SJCRH30 (cell line): ENCODE measurements around the gene LARGE2. TPM values are rescaled to one million over a fixed set of nuclear protein-coding genes. Genes with fewer than 3 reads are reported as not detected.

Experiments
- DNase-seq, 2 experiments: peaks; one replicate each; pipeline ENCODE4 v3.0.0-alpha.2; 2015 to 2020
- H3K27ac ChIP-seq: fragments of 250-450 bp; sonication (Bioruptor Pico); 2 replicates; pipeline ENCODE4 v1.5.1; 2020; ENCODE audit warnings: mild to moderate bottlenecking, moderate library complexity
- H3K27me3 ChIP-seq: fragments of 250-450 bp; sonication (Bioruptor Pico); 2 replicates; pipeline ENCODE4 v1.5.1; 2020; ENCODE audit warnings: mild to moderate bottlenecking, moderate library complexity
- H3K36me3 ChIP-seq: fragments of 250-450 bp; sonication (Bioruptor Pico); 2 replicates; pipeline ENCODE4 v1.5.1; 2020; ENCODE audit warnings: mild to moderate bottlenecking, moderate library complexity
- H3K4me1 ChIP-seq: fragments of 250-450 bp; sonication (Bioruptor Pico); 2 replicates; pipeline ENCODE4 v1.5.1; 2020; ENCODE audit warnings: mild to moderate bottlenecking, moderate library complexity
- H3K4me3 ChIP-seq: fragments of 250-450 bp; sonication (Bioruptor Pico); 2 replicates; pipeline ENCODE4 v1.5.1; 2020; ENCODE audit warnings: mild to moderate bottlenecking, moderate library complexity
- H3K9me3 ChIP-seq: fragments of 250-450 bp; sonication (Bioruptor Pico); replicated peaks from 2 replicates; pipeline ENCODE4 v1.5.1; 2020; ENCODE audit warnings: mild to moderate bottlenecking, moderate library complexity
- total RNA-seq: library from RNA; depleted of rRNA; stranded (reverse); fragments of >200 nt; shearing (Covaris generic); gene quantifications from 2 replicates; pipeline ENCODE4 v1.2.3, GENCODE V29; 2014; rRNA removed

The LARGE2 gene
- 0.06 TPM in 1 of 2 replicates, not detected in the other for total RNA-seq

DNA sequence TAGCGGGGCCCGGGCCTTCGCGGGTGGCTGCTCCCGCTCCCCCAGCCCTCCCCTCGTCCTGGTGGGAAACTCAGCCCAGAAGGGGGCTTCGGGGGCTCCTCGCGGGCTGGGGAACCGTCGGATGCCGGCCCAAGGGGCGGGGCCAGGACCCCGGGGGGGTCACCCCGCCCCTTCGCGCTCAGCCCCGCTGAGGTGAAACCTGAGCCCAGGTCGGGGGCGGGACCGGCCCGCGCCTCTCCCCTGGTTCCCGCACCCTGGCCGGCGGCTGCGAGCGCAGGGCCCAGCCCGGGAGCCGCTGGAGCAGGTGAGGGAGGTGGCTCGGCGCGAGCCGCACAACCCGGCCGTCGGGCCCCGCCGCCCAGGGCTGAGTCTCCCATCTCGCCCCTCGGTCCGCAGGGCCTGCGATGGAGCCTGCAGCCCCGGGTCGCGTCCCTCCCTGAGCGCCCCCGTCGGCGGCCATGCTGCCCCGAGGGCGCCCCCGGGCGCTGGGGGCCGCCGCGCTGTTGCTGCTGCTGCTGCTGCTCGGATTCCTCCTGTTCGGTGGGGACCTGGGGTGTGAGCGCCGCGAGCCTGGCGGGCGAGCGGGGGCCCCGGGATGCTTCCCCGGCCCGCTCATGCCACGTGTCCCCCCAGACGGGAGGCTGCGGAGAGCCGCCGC lies at the start of gene LARGE2:
LARGE2 (plus strand) TSS at position 232 of the 658 bp plus-strand sequence; CDS start at position 459, 227 bp downstream.
- Histone ChIP-seq H3K4me3 (peak within 1 kb of the TSS; percentile 27), H3K27ac (no peak within 1 kb of the TSS), H3K9me3 (no peaks in the 10 kb centered on the region), H3K27me3 (peaks cover 18% of the 10 kb centered on the region; the same call in 1 of the 2 replicates), H3K4me1 (no peaks in the 10 kb centered on the region), H3K36me3 (no peaks in the 10 kb centered on the region)
- peak in 1 of 2 experiments; percentile 15 for DNase-seq

DNA sequence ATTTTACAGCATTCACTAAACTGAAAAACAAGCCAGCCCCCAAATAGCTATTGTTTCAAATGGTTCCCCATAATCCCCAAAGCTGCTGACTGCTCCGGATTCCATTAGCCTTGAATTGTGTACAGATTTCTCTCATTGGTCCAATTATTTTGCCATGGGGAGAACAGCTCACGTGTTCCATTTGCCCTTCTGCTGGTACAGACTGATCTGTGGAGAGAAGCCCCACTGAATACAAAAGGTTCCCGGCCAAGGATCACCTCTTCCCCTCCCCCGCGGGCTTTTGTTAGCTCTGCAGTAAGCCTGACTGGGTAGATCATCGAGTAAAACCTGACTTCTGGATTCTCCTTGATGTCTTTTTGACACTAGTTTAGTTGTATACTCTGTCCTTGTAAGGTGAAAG lies 46.1 kb upstream of the LARGE2 start:
- no peaks in the 10 kb centered on the region for H3K27me3 ChIP-seq
- no peaks in the 10 kb centered on the region; the same call in 1 of the 2 replicates for H3K36me3 ChIP-seq
- no peak overlapping the region for H3K4me3 ChIP-seq
- no peak for DNase-seq
- H3K4me1 ChIP-seq, result no peaks in the 10 kb centered on the region
- H3K27ac ChIP-seq, result no peak overlapping the region
- H3K9me3 ChIP-seq, result no peaks in the 10 kb centered on the region

DNA sequence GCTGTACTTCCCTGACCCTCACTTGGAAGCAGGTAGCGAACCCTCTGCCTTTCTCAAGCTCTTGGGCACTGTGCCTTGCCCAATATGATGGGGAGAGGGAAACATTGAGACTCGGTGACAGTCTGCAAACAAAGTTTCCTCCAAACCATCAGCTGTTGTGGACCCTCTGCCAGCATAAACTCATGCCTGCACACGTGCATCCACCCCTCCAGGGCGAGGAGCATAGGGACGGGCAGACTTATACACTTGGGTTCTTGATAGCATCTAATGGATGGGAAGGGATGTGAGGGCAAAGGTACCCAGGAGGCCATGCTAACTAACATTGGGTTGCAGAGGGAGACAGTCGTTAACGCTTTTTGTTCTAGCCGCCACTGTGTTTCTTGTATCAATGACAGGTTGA lies 45.2 kb upstream of the LARGE2 start:
- Histone ChIP-seq H3K4me1 (no peaks in the 10 kb centered on the region), H3K27me3 (no peaks in the 10 kb centered on the region), H3K4me3 (no peak overlapping the region), H3K9me3 (no peaks in the 10 kb centered on the region), H3K27ac (no peak overlapping the region), H3K36me3 (no peaks in the 10 kb centered on the region; the same call in 1 of the 2 replicates)
- DNase-seq, result no peak

DNA sequence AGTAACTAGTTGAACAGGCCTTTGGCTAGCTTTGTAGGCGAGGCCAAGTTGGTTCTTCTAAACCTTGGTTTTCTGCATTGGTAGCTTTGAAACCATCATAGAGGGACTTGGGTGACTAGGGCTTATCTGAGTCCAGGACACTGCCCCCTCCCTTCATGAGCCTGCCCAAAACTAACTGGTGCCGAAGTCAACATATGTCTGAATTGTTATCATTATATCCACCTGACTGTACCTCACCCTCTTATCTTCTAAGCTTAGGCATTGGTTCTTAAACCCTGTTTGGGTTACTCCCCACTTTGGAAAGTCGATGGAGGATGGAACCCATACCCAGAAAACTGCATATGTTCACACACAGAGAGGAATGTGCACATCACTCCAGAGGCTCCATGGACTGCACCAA lies 44.6 kb upstream of the LARGE2 start:
- Histone ChIP-seq H3K27ac (no peak overlapping the region), H3K27me3 (no peaks in the 10 kb centered on the region), H3K36me3 (no peaks in the 10 kb centered on the region; the same call in 1 of the 2 replicates), H3K4me1 (no peaks in the 10 kb centered on the region), H3K4me3 (no peak overlapping the region), H3K9me3 (no peaks in the 10 kb centered on the region)
- DNase-seq, result no peak

DNA sequence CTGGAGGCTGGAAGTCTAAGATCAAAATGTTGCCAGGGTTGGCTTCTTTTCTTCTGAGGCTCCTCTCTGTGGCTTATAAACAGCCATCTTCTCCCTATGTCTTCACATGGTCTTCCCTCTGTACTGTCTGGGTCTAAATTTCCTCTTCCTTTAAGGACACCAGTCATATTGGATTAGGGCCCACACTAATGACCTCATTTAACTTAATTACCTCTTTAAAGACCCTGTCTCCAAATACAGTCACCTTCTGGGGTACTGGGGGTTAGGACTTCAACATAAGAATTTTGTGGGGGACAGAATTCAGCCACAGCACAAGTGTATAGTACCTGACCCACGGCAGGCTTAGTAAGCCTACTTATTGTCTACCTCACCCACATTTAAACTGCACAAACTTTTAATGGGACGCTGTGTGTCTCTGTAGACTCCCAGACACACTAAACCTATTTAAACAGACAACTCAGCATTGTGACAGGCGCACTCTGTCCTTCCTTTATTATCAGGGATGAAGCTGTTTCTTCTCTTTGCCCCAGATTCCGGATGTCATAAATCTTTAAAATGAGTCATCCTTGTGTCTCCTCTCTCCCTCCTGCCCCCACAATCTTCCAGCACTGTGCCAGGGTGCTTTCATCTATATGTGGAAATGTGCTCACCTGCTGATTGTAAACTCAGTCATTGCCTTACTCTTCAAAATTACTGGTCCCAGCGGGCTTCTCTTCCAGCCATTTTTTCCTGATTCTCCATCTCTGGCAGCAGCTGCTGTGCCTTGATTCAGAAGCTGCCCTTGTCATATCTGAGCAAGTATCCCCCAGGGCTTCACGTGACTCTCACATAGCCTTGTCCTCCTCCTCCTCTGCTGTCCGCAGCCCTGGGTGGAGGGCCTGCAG lies 42.4 kb upstream of the LARGE2 start:
- no peak overlapping the region for H3K27ac ChIP-seq
- no peak for DNase-seq

DNA sequence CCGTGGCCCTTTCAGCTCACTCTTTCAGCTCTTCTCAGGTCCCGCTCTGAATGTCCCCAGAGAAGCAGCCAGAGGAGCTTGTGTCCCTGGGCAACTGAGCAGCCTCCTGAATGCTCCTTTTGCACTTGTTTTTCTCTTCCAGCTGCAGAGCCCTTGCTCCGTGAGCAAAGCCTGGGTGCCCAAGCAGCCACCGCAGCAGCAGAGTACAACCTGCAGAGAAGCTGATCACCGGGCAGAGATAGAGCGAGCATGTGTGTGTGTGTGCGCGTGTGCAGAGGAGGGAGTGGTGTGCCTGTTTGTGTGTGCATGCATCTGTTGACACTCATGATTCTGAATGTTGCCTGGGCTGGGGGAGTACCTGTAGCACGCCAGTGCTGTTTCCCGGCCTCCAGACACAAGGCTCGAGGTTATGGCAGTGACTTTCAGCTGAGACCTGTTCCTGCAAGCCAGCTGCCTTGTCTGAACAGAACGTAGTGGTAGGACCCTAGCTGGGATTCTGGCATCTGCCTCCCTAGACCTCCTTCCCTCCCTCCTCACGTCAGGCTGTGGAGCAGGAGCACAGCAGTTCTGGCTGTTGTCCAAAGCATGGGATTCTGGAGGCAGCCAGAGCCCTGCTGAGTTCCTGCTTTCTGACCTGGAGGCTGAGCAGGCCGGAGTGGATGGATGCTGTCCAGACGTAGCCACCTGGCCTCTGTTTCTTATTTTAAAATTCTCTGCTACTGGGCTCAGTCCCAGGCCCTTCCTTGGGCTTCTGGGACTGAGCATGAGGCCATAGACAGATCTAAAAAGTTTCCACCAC lies 41.5 kb upstream of the LARGE2 start:
- Histone ChIP-seq H3K27ac (no peak overlapping the region), H3K36me3 (no peaks in the 10 kb centered on the region; the same call in 1 of the 2 replicates)

More for the DNA sequence above, 42.4 kb upstream of the LARGE2 start:
- Histone ChIP-seq H3K36me3 (no peaks in the 10 kb centered on the region; the same call in 1 of the 2 replicates), H3K27me3 (no peaks in the 10 kb centered on the region), H3K4me3 (no peak overlapping the region), H3K9me3 (no peaks in the 10 kb centered on the region), H3K4me1 (no peaks in the 10 kb centered on the region)

DNA sequence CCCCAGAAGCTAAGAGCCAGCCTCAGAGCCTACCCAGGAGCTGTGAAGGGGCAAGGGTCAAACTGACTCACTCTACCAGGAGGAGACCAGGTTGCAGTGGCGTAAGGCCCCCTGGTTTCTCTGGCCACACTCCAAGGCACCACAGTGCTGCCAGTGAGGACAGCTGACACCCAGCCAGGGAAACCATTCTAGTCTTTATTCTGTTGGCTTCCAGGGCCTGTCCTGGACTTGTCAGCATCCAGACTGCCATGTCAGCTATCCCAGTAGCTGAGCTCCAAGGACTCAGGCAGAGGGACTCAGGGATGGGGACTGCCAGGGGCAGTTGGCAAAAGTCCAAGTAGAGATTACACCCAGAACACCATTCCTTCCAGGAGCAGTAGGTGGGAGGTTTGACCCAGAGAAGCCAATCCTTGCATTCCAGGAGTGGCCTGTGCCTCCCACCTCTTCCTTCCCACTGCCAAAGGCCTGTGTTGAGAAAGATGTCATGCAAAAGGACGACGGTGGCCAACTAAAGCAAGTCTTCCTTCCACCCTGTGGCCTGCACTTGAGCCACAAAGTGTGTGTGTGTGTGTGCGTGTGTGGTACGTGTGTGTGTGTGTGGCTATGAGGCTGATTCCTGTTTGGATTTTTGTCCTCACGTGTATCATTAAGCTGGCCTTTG lies 40.6 kb upstream of the LARGE2 start:
- no peak for DNase-seq
- Histone ChIP-seq H3K27me3 (peaks cover 4% of the 10 kb centered on the region; the same call in 1 of the 2 replicates), H3K27ac (no peak overlapping the region), H3K4me1 (no peaks in the 10 kb centered on the region), H3K9me3 (no peaks in the 10 kb centered on the region), H3K4me3 (no peak overlapping the region), H3K36me3 (no peaks in the 10 kb centered on the region; the same call in 1 of the 2 replicates)

More for the DNA sequence above, 41.5 kb upstream of the LARGE2 start:
- H3K4me1 ChIP-seq, result no peaks in the 10 kb centered on the region
- H3K9me3 ChIP-seq, result no peaks in the 10 kb centered on the region
- no peak for DNase-seq
- peaks cover under 1% of the 10 kb centered on the region; the same call in 1 of the 2 replicates for H3K27me3 ChIP-seq
- no peak overlapping the region for H3K4me3 ChIP-seq

DNA sequence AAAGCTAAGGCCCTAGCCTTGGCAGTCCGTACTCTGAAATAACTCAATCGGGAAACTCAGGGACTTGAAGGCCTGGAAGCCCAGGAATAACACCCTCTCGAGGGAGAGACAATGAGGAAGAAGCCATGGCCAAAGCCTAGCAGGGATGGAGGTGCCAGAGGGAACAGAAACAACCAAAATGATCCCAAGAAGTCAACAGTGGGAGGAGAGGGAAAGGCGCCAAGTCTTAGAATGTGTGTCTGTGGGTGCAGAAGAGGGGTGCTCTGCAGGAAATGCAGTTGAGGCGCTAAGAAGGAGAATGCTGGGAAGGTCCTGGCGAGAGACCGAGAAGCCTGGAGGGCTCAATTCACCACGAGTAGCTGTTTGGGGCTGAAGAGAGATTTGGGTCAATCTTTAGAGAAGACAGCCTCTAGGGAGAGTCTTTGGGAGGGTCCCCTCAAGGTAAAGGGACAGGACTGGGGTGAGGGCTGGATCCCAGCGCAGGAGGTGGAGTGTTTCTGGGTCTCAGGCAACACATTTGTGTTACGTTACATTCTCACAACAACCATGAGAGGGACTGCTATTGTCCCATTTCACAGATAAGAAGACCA lies 37.8 kb upstream of the LARGE2 start:
- Histone ChIP-seq H3K4me1 (no peaks in the 10 kb centered on the region), H3K4me3 (no peak overlapping the region), H3K27ac (no peak overlapping the region), H3K9me3 (no peaks in the 10 kb centered on the region), H3K27me3 (peaks cover 4% of the 10 kb centered on the region; the same call in 1 of the 2 replicates), H3K36me3 (no peaks in the 10 kb centered on the region)
- no peak for DNase-seq

DNA sequence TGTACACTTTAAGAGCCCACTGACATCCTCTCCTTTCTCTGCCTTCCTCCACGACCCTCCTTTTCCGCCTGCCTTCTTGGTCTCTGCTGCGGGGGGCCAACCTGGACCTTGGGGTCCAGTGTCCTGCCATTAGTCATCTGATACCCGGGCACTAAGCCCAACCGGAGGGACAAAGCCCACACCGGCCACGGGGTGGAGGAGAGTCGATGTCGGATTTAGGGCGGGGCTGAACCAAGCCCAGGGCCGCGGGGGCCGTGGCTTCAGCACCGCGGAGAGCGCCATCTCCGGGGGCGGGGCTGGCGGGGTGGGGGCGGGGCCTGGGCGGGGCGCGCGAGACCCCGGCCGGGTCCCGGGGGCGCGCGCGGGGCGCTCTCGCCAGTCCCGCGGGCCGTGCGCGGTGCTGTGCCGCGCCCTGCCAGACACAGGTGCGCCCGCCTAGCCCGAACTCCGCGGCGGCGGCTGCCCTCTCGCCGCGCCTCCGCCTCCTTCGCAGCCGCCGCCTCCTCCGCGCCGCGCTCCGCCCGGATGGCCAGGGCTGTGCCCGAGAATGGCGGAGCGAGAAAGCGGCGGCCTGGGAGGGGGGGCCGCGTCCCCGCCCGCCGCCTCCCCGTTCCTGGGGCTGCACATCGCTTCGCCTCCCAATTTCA lies 37.1 kb upstream of the LARGE2 start, which contains the start of gene MAPK8IP1:
MAPK8IP1 (plus strand) TSS at position 378 of the 647 bp plus-strand sequence; CDS start at position 548, 170 bp downstream.
- no peaks in the 10 kb centered on the region for H3K4me1 ChIP-seq
- H3K36me3 ChIP-seq, result no peaks in the 10 kb centered on the region
- H3K27me3 ChIP-seq, result peaks cover 4% of the 10 kb centered on the region; the same call in 1 of the 2 replicates
- no peaks in the 10 kb centered on the region for H3K9me3 ChIP-seq
- no peak within 1 kb of the TSS for H3K27ac ChIP-seq
- peak within 1 kb of the TSS; percentile 60 for H3K4me3 ChIP-seq
- DNase-seq, result peak; percentile 60 to 73

DNA sequence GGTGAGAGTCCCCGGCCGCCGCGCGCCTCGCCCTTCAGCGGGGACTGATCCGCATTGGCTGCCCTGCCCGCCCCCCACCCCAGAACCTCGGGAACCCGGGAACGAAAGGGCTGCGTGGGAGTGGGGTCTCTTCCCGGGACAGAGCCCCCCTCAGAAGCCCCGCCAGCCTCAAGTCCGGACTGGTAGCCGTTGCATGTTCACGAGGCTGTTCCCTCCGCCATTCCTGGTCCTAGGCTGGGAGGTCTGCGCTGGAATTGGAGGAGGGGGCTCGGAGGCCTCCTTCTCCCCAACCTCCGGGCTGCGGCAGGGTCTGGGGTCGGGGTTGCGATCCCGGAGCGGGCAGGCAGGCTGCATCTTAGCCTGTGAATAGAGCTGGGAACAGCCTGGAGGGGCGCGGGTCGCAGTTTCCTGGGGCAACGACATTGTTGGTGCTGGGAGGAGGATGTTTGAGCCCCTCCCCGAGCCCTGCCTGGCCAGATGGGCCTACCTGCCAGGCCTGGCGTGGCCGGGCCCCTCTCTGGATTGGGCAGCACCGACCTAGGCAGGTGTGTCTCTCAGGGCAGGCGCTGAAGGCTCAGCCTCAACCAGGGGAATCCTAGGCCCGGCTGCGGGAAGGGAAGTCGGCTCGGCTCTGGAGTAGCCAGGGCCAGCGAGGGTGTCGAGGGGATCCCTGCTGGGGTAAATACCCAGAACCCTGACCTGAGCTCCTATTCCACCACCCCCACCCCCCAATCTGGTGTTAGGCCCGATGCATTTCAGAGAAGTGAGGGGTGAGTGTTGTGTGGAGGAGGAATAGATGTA lies 36.3 kb upstream of the LARGE2 start:
- H3K9me3 ChIP-seq, result no peaks in the 10 kb centered on the region
- H3K27me3 ChIP-seq, result peaks cover 6% of the 10 kb centered on the region; the same call in 1 of the 2 replicates
- H3K4me3 ChIP-seq, result peak overlapping the region; percentile 60
- no peak overlapping the region for H3K27ac ChIP-seq
- H3K4me1 ChIP-seq, result no peaks in the 10 kb centered on the region
- no peak for DNase-seq
- no peaks in the 10 kb centered on the region for H3K36me3 ChIP-seq

DNA sequence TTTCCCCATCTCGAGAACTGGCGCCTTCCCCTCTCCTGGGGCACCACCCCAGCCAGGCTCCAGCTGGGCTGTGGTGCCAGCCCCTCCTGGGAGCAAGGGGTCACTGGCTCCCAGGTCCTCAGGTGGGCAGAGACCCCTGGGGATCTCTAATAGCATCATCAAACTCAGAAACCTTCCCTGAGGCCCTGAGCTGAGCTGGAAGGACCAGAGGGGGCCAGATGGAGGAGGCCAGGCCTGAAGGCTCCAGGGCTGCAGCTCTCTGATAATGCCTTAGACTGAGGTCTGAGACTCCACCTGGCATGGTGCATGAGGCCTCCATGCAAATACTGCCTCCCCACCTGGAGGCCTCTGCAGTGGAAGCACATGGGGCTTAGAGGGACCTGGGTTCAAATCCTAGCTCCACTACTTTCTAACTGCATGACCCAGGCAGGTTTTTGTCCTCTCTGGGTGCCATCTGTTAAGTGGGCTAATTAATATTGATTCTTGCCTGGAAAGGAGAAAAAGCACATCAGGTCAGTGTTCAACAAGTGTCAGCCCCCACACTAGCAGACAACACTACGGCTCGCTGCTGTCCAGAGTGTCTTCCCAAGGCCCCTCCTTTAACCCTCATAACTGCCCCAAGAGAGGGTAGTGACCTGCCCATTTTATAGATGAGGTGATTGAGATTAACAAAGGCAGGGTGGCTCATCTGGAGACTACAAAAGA lies 35.5 kb upstream of the LARGE2 start:
- no peak for DNase-seq
- H3K4me1 ChIP-seq, result no peaks in the 10 kb centered on the region
- H3K36me3 ChIP-seq, result no peaks in the 10 kb centered on the region
- peaks cover 11% of the 10 kb centered on the region; the same call in 1 of the 2 replicates for H3K27me3 ChIP-seq
- no peaks in the 10 kb centered on the region for H3K9me3 ChIP-seq
- H3K27ac ChIP-seq, result no peak overlapping the region
- H3K4me3 ChIP-seq, result no peak overlapping the region

DNA sequence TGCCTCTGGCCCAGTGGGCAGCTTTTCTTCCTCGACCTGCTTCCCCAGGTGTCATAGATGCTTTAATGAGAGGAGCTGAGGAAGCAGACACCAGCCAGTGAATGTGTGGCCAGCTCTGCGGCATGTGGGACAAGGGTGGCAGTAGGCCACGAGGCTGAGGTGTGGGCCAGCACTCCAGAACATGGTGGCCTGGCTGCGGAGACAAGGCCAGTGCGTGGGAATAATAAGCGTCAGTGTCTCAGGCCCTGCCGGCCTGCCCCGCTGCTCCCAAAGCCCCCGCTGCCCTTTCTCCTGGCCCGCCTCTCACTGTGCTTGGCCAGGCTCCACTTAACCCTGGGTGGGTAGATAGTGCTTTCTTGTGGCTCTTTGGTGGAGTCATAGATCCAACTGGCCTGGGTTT lies 34.9 kb upstream of the LARGE2 start:
- DNase-seq, result no peak
- H3K4me1 ChIP-seq, result no peaks in the 10 kb centered on the region
- H3K36me3 ChIP-seq, result no peaks in the 10 kb centered on the region
- H3K9me3 ChIP-seq, result no peaks in the 10 kb centered on the region
- H3K27me3 ChIP-seq, result peaks cover 15% of the 10 kb centered on the region; the same call in 1 of the 2 replicates
- no peak overlapping the region for H3K4me3 ChIP-seq
- H3K27ac ChIP-seq, result no peak overlapping the region
